ENCODE data around the gene ZMAT2. TPM values are rescaled to one million over a fixed set of nuclear protein-coding genes. Genes with fewer than 3 reads are reported as not detected.

ZMAT2 gene
- total RNA-seq, 1 experiment from 2014 or later, result 55.3 TPM

DNA sequence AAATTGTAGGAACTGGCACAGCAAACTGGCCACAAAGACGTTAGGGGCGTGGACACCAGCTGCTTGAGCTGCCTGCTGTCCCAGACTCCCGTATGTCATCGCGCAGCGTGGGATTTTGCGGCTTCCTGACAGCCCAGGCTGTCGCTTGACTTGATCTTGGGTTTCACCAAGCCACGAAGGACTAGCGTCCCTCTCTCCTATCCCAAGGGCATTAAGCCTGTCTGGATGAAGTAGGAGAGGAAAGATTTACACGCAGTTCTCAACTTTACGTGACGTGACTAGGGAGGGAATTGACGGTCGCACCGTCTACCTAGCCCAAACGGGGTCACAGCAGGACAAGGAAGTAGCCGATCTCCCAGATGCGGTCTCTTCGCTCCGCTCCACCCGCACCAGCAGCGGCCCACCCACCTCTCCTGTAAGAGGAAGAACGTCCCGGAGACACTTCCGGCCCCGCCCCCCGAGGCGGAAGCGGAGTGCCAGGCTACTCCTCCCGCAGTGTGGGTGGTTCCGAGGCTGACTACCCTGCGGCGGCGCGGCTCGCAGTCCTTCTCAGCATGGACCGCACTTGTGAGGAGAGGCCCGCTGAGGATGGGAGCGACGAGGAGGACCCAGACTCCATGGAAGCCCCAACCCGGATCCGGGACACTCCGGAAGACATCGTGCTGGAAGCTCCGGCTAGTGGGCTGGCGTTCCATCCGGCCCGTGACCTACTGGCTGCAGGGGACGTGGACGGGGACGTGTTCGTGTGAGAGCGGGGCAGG, 35.7 kb upstream of the ZMAT2 start, which contains the start of gene WDR55:
TSS of gene WDR55 (plus strand) at position 546 of the 761 bp plus-strand sequence. CDS start at position 555, 9 bp downstream.
- Histone ChIP-seq H3K27ac (ENCODE audit: low read depth, low read length) (peak within 1 kb of the TSS; percentile 74), H3K79me2 (ENCODE audit: insufficient read depth, low read length) (peaks cover 48% of the 10 kb centered on the region), H3K4me2 (ENCODE audit: low read length) (peak within 1 kb of the TSS; percentile 86), H3K36me3 (ENCODE audit: control insufficient read depth in 1 of 2, insufficient read depth in 2 of 2, low read length in 2 of 2) (peaks cover 36 to 53% of the 10 kb centered on the region in 2 experiments), H3K4me3 (replicated peaks in 1 of 2; ENCODE audit: low read depth in 1 of 2, low read length in 2 of 2) (peak within 1 kb of the TSS; percentile 94 to 96), H3K9me3 (ENCODE audit: control insufficient read depth in 1 of 2, insufficient read depth in 1 of 2, low read depth in 1 of 2, low read length in 2 of 2) (no peaks in the 10 kb centered on the region), H3K4me1 (ENCODE audit: control insufficient read depth in 1 of 2, insufficient read depth in 2 of 2, low read length in 2 of 2) (peaks cover 2 to 16% of the 10 kb centered on the region in 2 experiments; a peak in 2 of 4 replicates), H4K20me1 (ENCODE audit: insufficient read depth) (no peaks in the 10 kb centered on the region), H3K9me2 (ENCODE audit: insufficient read depth) (no peaks in the 10 kb centered on the region), H3K9ac (ENCODE audit: low read length) (peak within 1 kb of the TSS; percentile 83), H2AFZ (ENCODE audit: low read depth, low read length, poor library complexity, severe bottlenecking) (no peak within 1 kb of the TSS), H3K27me3 (ENCODE audit: insufficient read depth, low read length) (no peaks in the 10 kb centered on the region)
- peak; percentile 83 for DNase-seq (ENCODE audit: low read depth, low spot score)
- peak; percentile 95 for ATAC-seq
- ChIA-PET CTCF (no interaction called here), POLR2A (interaction anchor here (0.6 to 3.5 kb wide), 2 partner anchors 17 to 1354 kb away, joined by 3 to 17 read pairs; partner anchors contain the start of genes IK and NDUFA2), RAD21 (ENCODE audit: low non-redundant PET in 1 of 2, low total read pairs in 2 of 2, uncharacterized antibody in 2 of 2, unreplicated experiment in 2 of 2) (no interaction called here)
- BruUV-seq (replicated peaks), result TSS peak; percentile 94
- intact Hi-C loops (cut with micrococcal nuclease), result loop anchor here (1.0 to 2.0 kb wide), 3 partner anchors 17 to 54 kb away; partner anchors contain the start of genes HARS1, HARS2, IK and NDUFA2
- no peak for TF ChIP-seq SRF (IDR thresholded peaks at IDR 0.05; ENCODE audit: low read depth)
- TF ChIP-seq TCF7L2 (IDR thresholded peaks at IDR 0.05; ENCODE audit: borderline replicate concordance, extremely low read depth, insufficient read depth, insufficient read length), result peak; percentile 6
- no peak; the same call in 1 of the 2 replicates for TF ChIP-seq ZFX (IDR thresholded peaks at IDR 0.05)
- TF ChIP-seq, protein P1, sequence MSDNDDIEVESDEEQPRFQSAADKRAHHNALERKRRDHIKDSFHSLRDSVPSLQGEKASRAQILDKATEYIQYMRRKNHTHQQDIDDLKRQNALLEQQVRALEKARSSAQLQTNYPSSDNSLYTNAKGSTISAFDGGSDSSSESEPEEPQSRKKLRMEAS (IDR thresholded peaks at IDR 0.05), result peak; percentile 79
- TF ChIP-seq CBX3 (IDR thresholded peaks at IDR 0.05; ENCODE audit: low read depth), result no peak
- TF ChIP-seq JUND (IDR thresholded peaks at IDR 0.05), result no peak
- no peak for TF ChIP-seq EZH2 (IDR thresholded peaks at IDR 0.05)
- TF ChIP-seq CTCF (IDR thresholded peaks at IDR 0.05 in 2 of 3, conservative IDR thresholded peaks at IDR 0.05 in 1 of 3; ENCODE audit: borderline replicate concordance in 1 of 3, insufficient read depth in 1 of 3, low read depth in 2 of 3, low read length in 2 of 3), result no peak
- TF ChIP-seq CEBPB (IDR thresholded peaks at IDR 0.05; ENCODE audit: low read depth), result no peak
- TF ChIP-seq RAD21 (IDR thresholded peaks at IDR 0.05; ENCODE audit: low read depth), result no peak
- TF ChIP-seq POLR2A (IDR thresholded peaks at IDR 0.05; ENCODE audit: borderline replicate concordance, extremely low read depth, insufficient read depth, insufficient read length), result peak; percentile 85
- no peak for TF ChIP-seq FOSL1 (IDR thresholded peaks at IDR 0.05; ENCODE audit: low read depth)
- no peak for TF ChIP-seq ZBTB33 (IDR thresholded peaks at IDR 0.05; ENCODE audit: extremely low read depth, insufficient replicate concordance, low read length)
- peak; percentile 61 for TF ChIP-seq YY1 (IDR thresholded peaks at IDR 0.05; ENCODE audit: extremely low read depth, insufficient replicate concordance, low read depth, low read length)
- TF ChIP-seq SP1 (IDR thresholded peaks at IDR 0.05; ENCODE audit: low read depth), result peak; percentile 62
- TF ChIP-seq EZH2phosphoT487 (IDR thresholded peaks at IDR 0.05; ENCODE audit: borderline replicate concordance), result no peak
- no peak for TF ChIP-seq ZNF274 (IDR thresholded peaks at IDR 0.05; ENCODE audit: low read depth, low read length)
- TF ChIP-seq ATF3 (IDR thresholded peaks at IDR 0.05), result no peak
- TF ChIP-seq EGR1 (IDR thresholded peaks at IDR 0.05; ENCODE audit: low read depth), result peak; percentile 87
- TF ChIP-seq POLR2AphosphoS5 (IDR thresholded peaks at IDR 0.05; ENCODE audit: low read depth, low read length), result peak; percentile 96
